GM21515 (cell line): ENCODE data around the gene NT5DC3.
"Not testable (repeated sequence)": the region's sequence is repeated elsewhere in the genome, so short reads cannot be mapped to it uniquely, and the experiment has no call there.

ENCODE experiments used
- ATAC-seq: cut with Tn5 transposase; IDR thresholded peaks from one replicate; pipeline ENCODE4 v1.9.1; 2021; ENCODE audit not compliant: unreplicated experiment

The NT5DC3 gene

DNA sequence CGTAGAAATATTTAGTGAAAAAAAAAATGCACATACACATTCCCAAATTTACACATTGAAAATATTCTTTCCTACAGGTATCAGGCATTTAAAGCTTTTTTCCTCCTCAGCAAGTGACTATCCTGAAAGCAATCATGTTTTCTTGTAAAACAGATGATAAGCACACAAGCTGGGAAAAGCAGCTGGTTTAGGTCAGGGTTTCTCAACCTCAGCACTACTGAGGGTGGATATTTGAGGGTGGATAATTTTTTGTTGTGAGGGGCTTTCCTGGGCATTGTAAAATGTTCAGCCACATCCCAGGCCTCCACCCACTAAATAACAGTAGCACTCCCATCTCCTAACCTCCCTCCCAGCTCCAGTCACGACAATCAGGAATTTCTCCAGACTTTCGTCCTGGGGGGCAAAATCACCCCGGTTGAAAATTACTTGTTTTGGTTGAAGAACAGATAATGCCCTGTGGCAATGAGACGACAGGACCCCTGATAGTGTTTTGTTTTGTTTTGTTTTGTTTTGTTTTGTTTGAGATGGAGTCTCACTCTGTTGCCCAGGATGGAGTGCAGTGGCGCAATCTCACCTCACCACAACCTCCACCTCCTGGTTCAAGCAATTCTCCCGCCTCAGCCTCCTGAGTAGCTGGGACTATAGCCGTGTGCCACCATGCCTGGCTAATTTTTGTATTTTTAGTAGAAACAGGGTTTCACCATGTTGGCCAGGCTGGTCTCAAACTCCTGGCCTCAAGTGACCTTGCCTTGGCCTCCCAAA, 15.0 kb upstream of the NT5DC3 start:
- no peak for ATAC-seq

- ATAC-seq: no peak
Observed at GRCh38 chr12:103855036-103855712, 14.1 kb upstream of the NT5DC3 start.

DNA sequence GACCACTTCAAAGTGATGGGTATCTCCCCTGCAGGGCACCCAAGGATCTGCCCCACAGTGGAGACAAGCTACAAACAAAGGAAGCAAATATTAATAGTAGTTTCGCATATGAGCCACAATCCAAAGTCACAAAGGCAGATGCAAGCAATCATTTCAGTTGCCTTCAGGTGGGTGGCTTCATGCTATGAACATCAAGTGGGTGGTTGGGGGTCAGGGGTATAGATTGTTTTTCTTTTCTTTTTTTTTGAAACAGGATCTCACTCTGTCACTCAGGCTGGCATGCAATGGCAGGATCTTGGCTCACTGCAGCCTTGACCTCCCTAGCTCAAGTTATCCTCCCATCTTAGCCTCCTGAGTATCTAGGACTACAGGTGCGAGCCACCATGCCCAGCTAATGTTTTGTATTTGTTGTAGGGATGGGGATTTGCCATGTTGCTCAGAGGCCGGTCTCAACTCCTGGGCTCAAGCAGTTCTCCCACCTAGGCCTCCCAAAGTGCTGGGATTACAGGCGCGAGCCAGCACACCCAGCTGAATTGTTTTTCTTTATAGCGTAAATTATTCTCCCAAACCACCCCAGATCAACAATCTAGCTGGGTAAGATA, 13.4 kb upstream of the NT5DC3 start:
- no peak for ATAC-seq

GRCh38 chr12:103852498-103852997, 11.5 kb upstream of the NT5DC3 start:
- ATAC-seq: no peak

DNA sequence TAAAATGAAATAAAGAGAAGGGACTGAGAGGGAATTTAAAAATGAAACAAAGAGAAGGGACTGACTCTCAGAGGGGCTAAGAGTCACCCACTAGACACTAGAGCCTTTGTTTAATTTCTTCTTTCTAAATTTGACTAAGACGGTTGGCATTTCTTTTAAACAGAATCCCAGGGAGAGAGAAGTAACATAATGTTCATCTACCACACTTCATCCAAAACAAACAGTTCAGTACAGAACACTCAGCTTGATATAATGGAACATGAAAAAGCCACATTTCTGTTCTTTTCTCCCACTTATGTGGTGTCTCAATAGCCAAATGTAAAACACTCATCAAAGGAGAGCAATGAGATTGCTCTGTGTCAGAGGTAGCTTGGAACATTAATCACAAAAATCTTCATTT, 10.1 kb upstream of the NT5DC3 start:
- ATAC-seq: no peak

GRCh38 chr12:103850429-103850828, 9.4 kb upstream of the NT5DC3 start:
- no peak for ATAC-seq

- no peak for ATAC-seq
Observed at GRCh38 chr12:103848917-103849491, 8.0 kb upstream of the NT5DC3 start.

DNA sequence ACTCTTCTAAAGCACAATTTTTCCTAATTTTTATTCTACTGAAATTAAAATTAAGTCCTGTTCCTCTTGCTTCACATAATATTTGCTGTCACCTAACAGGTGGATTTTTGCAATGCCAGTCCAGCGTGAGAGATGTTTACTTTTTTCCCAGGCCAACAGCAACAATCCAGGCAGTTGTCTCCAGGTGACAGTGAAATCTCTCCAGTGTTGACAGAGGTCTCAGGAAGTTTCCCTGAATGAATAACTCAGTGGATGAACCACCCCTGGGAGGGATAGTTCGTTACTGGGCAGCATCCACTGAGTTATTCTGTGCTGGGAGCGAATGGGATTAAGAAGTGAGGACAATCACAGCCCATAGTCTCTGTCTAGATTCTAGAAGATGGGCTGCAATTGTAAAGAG, 7.1 kb upstream of the NT5DC3 start:
- ATAC-seq: no peak

- ATAC-seq: no peak
Observed at GRCh38 chr12:103846415-103846814, 5.4 kb upstream of the NT5DC3 start.

DNA sequence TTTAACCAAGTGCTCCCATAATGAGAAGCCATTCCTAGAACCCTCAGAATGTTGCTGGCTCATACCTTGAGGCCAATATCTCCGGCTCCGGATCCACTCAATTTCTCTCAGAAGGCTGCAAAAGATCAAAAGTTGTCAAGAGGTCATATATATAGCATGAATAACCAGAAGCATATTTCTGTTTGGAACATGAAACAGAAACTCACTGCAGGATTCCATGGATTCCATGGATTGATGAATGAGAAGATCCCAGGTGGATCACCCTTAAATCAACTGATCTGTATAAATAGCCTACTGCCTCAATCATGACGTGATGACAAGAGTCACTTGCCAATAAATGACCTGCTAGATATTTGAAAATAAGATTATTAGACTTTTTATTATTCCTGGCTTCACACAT, 3.3 kb upstream of the NT5DC3 start:
- ATAC-seq: no peak

DNA sequence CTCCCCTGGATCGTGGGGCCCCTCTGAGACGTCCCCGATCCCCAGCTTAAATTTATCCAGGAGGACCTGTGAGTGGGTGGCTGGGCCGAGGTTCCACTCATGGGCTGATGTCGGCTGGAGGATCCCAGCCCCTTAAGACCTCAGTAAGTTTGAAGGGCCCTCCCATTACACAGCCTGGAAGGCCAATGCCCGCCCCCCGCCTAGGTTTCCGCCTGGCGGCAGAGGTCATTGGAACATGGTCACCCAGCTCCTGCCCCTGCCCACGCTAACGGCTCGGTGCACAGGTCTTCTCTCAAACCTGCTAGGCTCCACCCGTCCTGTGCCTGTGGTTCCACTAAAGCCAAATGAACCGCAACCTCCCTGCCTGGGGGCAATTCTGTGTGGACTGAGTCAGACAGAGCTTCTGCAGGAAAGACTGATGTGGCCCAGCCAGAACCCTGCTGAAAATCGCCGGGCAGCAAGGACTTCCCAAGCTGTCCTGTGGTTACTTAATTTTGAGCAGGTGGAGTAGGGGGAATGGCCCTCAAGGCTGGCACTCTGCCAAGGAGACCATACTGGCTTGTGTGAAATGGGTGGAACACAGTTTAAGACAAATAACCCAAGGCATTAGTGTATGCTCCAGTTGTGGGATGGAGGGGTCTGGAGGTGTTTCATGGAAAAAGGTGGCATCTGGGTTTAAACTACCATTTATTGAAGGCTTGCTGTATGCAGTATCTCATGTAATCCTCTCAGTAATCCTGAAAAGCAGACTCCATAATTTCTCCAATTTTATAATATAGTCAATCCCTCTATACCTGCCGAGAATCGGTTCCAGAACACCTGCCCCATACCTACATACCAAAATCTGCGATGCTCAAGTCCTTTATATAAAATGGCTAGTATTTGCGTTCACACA, 903 bp upstream of the NT5DC3 start:
- peak; percentile 11 for ATAC-seq

DNA sequence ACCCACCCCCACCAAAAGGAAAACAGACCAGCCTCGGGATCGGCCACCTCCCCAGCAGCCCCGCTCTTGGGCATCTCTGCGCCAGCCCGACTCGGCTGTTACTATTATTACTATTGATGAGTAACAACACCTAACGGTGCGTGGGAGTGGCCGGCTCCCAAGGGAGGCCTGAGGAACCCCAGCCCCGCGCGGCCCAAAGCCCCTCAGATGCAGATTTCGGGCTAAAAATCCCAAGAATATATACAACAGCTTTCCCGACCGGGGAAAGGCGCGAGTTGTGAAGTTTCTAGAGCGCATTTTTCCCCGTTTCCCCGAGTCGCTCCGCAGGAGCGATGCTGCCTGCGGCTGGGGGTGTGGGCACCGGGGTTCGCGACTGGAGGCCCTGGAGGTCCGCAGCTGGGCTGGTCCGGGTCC, 565 bp downstream of the NT5DC3 start:
- peak; percentile 29 for ATAC-seq

GRCh38 chr12:103839609-103840461, 1.2 kb downstream of the NT5DC3 start:
- no peak for ATAC-seq

DNA sequence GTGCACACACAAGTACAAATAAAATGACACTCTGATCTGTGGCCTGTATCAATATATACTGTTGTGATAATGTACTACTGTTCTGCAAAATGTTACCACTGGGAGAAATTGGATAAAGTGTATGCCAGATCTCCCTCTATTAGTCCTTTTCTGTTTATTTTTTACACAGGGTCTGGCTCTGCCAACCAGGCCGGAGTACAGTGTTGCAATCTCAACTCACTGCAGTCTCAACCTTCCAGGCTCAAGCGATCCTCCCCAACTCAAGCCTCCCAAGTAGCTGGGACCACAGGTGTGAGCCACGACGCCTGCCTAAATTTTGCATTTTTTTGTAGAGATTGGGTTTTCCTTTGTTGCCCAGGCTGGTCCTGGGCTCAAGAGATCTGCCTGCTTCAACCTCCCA, 1.9 kb downstream of the NT5DC3 start:
- no peak for ATAC-seq

DNA sequence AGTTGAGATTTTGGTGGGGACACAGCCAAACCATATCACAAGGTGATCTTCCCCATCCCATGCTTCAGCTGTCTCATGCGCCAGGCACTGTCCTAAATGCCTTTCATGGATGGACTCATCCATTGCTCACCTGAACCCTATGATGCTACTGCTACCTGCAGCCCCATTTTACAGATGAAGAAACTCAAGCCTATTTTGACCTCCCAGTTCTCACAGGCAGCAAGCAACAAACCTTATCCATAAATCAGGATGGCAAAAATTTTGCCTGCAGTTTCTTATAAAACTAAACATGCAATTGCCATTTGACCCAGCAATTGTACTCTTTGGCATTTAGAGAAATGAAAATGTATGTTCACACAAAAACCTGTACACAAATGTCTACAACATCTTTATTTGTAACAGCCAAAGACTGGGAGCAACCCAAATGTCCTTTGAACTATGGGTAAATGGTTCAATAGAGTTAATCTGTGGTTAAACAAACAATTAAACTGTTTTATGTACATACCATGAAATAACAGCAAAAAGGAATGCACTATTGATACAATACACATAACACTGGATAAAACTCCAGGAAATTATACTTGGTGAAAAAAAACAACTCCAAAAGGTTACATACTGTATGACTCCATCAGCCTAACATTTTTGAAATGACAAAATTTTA, 2.6 kb downstream of the NT5DC3 start:
- no peak for ATAC-seq

DNA sequence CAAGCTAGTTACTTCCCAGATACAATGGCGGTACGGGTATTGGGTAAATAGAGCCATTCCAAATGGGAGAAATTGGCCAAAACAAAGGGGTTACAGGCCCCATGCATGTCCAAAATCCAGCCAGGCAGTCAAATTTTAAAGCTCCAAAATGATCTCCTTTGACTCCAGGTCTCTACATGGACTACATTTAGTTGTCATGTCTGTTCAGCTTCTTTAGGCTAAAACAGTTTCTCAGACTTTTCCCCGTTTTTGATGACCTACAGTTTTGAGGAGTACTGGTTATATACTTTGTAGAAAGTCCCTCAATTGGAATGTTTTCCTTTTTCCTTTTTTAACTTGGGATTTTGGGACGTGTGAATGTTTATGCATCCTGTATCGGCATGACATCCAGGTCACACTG, 4.7 kb downstream of the NT5DC3 start:
- no peak for ATAC-seq

DNA sequence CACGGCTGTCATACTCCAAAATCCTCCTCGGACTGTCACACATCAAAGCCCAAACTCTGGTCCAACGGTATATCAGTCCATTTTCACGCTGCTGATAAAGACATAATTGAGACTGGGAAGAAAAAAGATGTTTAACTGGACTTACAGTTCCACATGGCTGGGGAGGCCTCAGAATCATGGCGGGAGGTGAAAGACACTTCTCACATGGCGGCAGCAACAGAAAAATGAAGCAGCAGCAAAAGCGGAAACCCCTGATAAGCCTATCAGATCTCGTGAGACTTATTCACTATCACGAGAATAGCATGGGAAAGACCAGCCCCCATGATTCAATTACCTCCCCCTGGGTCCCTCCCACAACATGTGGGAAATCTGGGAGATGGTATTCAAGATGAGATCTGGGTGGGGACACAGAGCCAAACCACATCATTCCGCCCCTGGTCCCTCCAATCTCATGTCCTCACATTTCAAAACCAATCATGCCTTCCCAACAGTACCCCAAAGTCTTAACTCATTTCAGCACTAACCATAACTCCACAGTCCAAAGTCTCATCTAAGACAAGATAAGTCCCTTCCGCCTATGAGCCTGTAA, 5.2 kb downstream of the NT5DC3 start:
- ATAC-seq: not testable (repeated sequence)

DNA sequence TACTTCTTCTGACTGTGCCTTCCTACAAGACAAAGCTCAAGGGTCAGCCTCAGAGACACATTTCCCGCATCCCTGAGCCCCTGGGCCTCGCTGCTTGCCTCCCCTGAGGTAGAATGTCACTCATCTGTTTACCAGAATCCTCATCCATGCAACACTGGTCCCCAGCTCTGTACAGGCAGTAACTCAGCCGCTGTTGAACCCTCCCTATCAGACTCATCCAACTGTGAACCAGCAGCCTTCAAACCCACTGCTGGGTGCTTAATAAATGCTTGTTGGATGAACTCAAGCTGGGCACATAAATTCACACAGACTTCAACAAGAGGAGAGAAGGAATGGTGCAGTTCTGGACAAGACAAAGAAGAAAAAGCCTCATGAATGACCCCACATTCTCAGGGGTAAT, 6.1 kb downstream of the NT5DC3 start:
- no peak for ATAC-seq

DNA sequence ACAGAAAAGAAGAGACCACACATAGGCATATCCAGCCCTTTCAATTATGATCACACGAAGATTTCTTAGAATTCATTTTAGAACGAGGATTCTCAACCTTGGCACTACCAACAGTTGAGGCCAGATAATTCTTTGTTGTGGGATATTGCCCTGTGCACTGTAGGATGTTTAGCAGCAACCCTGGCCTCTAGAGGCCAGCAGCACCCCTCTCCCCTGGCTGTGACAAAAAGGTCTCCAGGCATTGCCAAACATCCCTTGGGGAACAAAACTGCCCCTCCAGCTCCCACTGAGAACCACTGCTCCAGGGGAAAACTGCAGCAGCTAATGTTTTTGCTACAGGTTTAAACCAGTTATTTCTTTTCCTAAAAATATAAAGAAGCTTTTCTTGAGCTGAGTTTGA, 7.1 kb downstream of the NT5DC3 start:
- no peak for ATAC-seq
